Kidney (tissue), 14 donors: ENCODE measurements around the gene RTP5. TPM values are rescaled to one million over a fixed set of nuclear protein-coding genes. Genes with fewer than 3 reads are reported as not detected.
"Not testable (repeated sequence)": the region's sequence is repeated elsewhere in the genome, so short reads cannot be mapped to it uniquely, and the experiment has no call there.

Experiments used
- DNase-seq, 5 donors: peaks; one replicate each; pipeline ENCODE4 v3.0.0-alpha.2; 2013 to 2020
- FAIRE-seq: peaks from 2 replicates; lab custom pipeline; 2012; peaks lifted over from hg19 to GRCh38; lab: Jason Lieb, UNC
- H3K27ac ChIP-seq, 2 donors: one replicate each; pipeline ENCODE4 v1.7.0; 2013; ENCODE audit warnings: low read depth in 2 of 2, low read length in 2 of 2, inconsistent platforms in 1 of 2
- H3K27me3 ChIP-seq: one replicate; pipeline ENCODE4 v1.7.1; 2013; ENCODE audit warnings: low read length, inconsistent platforms; ENCODE audit not compliant: control insufficient read depth, insufficient read depth
- H3K36me3 ChIP-seq, 3 donors: one replicate each; pipeline versions ENCODE4 v1.7.0 to v1.7.1; 2013; ENCODE audit warnings: low read length in 3 of 3, control low read depth in 1 of 3, inconsistent platforms in 1 of 3; ENCODE audit not compliant: insufficient read depth in 3 of 3, control insufficient read depth in 2 of 3
- H3K4me1 ChIP-seq, 3 donors: one replicate each; pipeline versions ENCODE4 v1.7.0 to v1.7.1; 2013; ENCODE audit warnings: low read length in 3 of 3, inconsistent platforms in 1 of 3, low read depth in 1 of 3; ENCODE audit not compliant: control insufficient read depth in 2 of 3, insufficient read depth in 2 of 3
- H3K4me3 ChIP-seq, 3 donors: one replicate each; pipeline versions ENCODE4 v1.7.0 to v1.8.1; 2013; ENCODE audit warnings: low read length in 3 of 3, control low read depth in 1 of 3, inconsistent platforms in 1 of 3
- H3K9ac ChIP-seq, 3 donors: one replicate each; pipeline versions ENCODE4 v1.7.0 to v1.7.1; 2013; ENCODE audit warnings: low read length in 3 of 3, control low read depth in 1 of 3, inconsistent platforms in 1 of 3
- H3K9me3 ChIP-seq, 3 donors: one replicate each; pipeline versions ENCODE4 v1.7.0 to v1.7.1; 2013; ENCODE audit warnings: low read length in 3 of 3, control low read depth in 1 of 3, inconsistent platforms in 1 of 3; ENCODE audit not compliant: control insufficient read depth in 2 of 3, insufficient read depth in 1 of 3
- intact Hi-C: fragments of 100-400 bp; cut with DNase I; formaldehyde crosslinking; loops from one replicate; pipeline ENCODE4 v1.11.1; 2022
- polyA plus RNA-seq: library from polyadenylated mRNA; stranded (reverse); fragments of 350-450 nt; fragmentation: Illumina TruSeq; extraction: RNeasy Lipid Tissue Mini Kit (QIAGEN cat#74804); gene quantifications from one replicate; pipeline ENCODE4 v1.2.3, GENCODE V29; 2014; ENCODE audit warnings: low read depth, low replicate concordance; ENCODE audit not compliant: insufficient read depth
- total RNA-seq: library from RNA; stranded (reverse); fragmentation: NEBNext Ultra II Directional; extraction: Animal tissue kit (Norgen Biotek cat#: 25700); gene quantifications from one replicate; pipeline ENCODE4 v1.2.1, GENCODE V29; 2021
- TF ChIP-seq, protein P1 (sequence below): IDR thresholded peaks from 3 replicates; pipeline ENCODE4 v1.5.1; 2012; ENCODE audit warnings: mild to moderate bottlenecking, moderate library complexity, borderline replicate concordance; ENCODE audit not compliant: insufficient read depth; ENCODE audit errors: extremely low read depth
- donor health status: control.
- donor health status: control.
- donor health status: control.
- donor health status: control.
- donor health status: control.
- donor health status: DM: yes; HTN: yes; CAD: no.
- donor health status: Normal renal cell carcinoma (clear cell type).

The RTP5 gene
- total and polyA plus RNA-seq, 2 donors from 2014 or later = 0.13 TPM; not detected in 1

DNA sequence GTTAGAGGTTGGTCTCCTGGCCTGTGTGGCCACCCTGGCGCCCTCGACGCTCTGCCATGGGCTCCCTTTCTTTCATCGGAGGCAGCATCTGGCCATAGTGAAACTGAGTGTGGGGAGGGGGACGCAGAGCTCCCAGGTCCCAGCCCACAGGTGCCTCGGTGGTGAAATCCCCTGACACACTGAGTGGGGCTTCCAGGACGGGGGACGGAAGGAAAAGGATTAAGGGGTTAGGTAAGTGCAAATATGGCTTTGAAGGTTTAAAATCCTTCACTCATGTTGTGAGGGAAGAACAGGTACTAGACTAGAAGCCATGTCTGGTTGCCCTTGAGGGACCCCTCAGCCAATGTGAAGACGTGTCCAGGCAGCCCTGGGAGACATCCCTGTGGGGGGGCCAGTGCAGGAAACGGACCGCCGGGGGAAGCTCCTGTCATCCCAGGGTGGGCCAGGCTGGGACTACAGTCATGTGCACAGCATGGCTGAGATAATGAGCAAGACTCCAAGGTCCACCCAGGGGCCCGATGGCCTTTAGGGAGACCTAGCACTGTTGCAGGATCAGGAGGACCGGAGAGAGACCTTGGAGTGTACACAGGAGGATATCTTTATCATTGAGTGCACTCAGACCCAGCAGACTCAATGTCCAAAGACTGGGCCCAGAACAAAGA is 36.3 kb downstream of the RTP5 start:
- no peak overlapping the region for H3K9ac ChIP-seq
- FAIRE-seq (no peak), DNase-seq (no peak)
- H3K27me3 ChIP-seq = no peaks in the 10 kb centered on the region
- intact Hi-C loops = no loop called here
- H3K27ac ChIP-seq = no peak overlapping the region
- TF ChIP-seq, protein P1, sequence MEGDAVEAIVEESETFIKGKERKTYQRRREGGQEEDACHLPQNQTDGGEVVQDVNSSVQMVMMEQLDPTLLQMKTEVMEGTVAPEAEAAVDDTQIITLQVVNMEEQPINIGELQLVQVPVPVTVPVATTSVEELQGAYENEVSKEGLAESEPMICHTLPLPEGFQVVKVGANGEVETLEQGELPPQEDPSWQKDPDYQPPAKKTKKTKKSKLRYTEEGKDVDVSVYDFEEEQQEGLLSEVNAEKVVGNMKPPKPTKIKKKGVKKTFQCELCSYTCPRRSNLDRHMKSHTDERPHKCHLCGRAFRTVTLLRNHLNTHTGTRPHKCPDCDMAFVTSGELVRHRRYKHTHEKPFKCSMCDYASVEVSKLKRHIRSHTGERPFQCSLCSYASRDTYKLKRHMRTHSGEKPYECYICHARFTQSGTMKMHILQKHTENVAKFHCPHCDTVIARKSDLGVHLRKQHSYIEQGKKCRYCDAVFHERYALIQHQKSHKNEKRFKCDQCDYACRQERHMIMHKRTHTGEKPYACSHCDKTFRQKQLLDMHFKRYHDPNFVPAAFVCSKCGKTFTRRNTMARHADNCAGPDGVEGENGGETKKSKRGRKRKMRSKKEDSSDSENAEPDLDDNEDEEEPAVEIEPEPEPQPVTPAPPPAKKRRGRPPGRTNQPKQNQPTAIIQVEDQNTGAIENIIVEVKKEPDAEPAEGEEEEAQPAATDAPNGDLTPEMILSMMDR = no peak
- no peaks in the 10 kb centered on the region for H3K36me3 ChIP-seq
- no peaks in the 10 kb centered on the region for H3K4me1 ChIP-seq
- H3K4me3 ChIP-seq = no peak overlapping the region
- H3K9me3 ChIP-seq = no peaks in the 10 kb centered on the region

GRCh38 chr2:241906378-241906770 is 36.8 kb downstream of the RTP5 start:
- H3K4me3 ChIP-seq, H3K4me1 ChIP-seq, H3K9ac ChIP-seq, H3K36me3 ChIP-seq, H3K27me3 ChIP-seq, H3K9me3 ChIP-seq, FAIRE-seq, DNase-seq, H3K27ac ChIP-seq, intact Hi-C loops: not testable (repeated sequence)

GRCh38 chr2:241906826-241907570 is 37.5 kb downstream of the RTP5 start:
- Histone ChIP-seq H3K4me1 (no peaks in the 10 kb centered on the region), H3K9ac (no peak overlapping the region), H3K27me3 (no peaks in the 10 kb centered on the region), H3K9me3 (no peaks in the 10 kb centered on the region), H3K27ac (no peak overlapping the region), H3K36me3 (no peaks in the 10 kb centered on the region), H3K4me3 (no peak overlapping the region)
- FAIRE-seq = no peak
- DNase-seq = no peak
- intact Hi-C loops = no loop called here
- TF ChIP-seq, protein P1 = no peak

- DNase-seq, H3K27ac ChIP-seq, FAIRE-seq: not testable (repeated sequence)
These were observed 38.3 kb downstream of the RTP5 start for GRCh38 chr2:241907831-241908230.

More at GRCh38 chr2:241907831-241908230, 38.3 kb downstream of the RTP5 start:
- H3K9me3 ChIP-seq, H3K27me3 ChIP-seq, H3K4me3 ChIP-seq, H3K4me1 ChIP-seq, H3K9ac ChIP-seq, intact Hi-C loops, H3K36me3 ChIP-seq: not testable (repeated sequence)
